Choroid plexus epithelial cell (primary cell): ENCODE measurements around the gene EFHC1.

Experiments
- DNase-seq: peaks from one replicate; pipeline ENCODE4 v3.0.0-alpha.2; 2010; ENCODE audit warnings: low read depth
- H3K4me3 ChIP-seq: 2 replicates; pipeline ENCODE4 v1.5.1; 2011; ENCODE audit warnings: low read depth, mild to moderate bottlenecking, control low read depth, low read length, moderate library complexity
- TF ChIP-seq, protein P1 (sequence below): conservative IDR thresholded peaks from 2 replicates; pipeline ENCODE4 v1.5.1; 2011; ENCODE audit warnings: low read depth, mild to moderate bottlenecking, control low read depth, inconsistent platforms, low read length, moderate library complexity

The EFHC1 gene

DNA sequence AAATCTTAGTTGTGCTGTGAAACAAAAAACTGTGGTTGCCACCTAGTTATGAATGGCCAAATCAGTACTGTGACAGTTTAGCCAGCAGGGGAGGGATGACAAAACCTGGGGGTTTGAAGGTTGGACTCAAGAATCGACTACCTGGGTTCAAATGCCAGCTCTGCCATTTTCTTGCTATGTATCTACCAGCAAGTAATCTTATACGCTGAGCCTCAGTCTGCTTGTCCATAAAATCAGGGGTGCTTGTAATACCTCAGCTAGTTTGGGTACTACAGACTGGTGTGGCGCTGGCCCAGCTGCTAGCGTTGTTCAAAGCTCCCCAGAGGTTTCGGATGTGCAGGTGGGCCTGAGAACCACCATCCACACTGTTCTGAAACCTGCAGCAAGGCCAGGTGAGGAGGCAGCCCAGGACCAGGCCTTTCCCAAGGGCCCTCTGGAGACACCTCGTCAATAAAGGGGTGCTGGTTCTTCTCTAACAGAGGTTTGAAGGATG lies 116.3 kb downstream of the EFHC1 start:
- TF ChIP-seq, protein P1, sequence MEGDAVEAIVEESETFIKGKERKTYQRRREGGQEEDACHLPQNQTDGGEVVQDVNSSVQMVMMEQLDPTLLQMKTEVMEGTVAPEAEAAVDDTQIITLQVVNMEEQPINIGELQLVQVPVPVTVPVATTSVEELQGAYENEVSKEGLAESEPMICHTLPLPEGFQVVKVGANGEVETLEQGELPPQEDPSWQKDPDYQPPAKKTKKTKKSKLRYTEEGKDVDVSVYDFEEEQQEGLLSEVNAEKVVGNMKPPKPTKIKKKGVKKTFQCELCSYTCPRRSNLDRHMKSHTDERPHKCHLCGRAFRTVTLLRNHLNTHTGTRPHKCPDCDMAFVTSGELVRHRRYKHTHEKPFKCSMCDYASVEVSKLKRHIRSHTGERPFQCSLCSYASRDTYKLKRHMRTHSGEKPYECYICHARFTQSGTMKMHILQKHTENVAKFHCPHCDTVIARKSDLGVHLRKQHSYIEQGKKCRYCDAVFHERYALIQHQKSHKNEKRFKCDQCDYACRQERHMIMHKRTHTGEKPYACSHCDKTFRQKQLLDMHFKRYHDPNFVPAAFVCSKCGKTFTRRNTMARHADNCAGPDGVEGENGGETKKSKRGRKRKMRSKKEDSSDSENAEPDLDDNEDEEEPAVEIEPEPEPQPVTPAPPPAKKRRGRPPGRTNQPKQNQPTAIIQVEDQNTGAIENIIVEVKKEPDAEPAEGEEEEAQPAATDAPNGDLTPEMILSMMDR = no peak
- no peak overlapping the region for H3K4me3 ChIP-seq
- DNase-seq = no peak

DNA sequence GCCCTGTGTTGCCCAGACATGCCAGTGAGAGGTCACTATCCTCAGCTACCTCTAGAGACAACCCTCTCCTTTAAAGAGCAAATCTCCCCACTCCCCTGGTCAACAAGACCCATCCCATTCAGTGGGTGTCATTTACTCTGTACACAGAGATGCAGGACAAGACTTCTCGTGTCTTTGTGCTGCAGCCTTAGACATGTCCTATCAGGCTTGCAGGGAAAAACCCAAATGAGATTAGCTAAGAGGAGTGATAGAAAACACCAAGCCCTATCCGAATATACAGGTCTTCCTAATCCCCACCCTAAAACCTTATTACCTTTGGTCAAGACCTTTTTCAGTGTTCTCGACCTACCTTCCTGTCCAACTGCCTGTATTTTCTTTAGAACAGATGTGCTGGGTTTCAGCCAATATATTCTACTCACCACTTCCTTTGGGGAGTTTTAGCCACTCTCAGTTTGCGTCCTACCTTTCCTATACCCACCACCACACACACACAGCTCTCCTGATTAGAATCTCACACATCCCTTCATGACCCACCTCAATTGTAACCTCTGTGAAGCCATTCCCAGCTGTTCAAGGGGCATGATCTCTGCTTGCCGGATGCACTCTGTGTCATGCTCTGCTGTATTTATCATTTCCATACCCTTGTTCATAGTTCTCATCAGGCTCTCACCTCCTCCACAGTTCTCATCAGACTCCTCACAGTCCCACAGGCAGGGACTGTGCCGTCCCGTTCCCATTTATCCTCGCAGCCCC lies 117.0 kb downstream of the EFHC1 start:
- H3K4me3 ChIP-seq = no peak overlapping the region
- peak; percentile 64 for DNase-seq
- TF ChIP-seq, protein P1 = no peak

DNA sequence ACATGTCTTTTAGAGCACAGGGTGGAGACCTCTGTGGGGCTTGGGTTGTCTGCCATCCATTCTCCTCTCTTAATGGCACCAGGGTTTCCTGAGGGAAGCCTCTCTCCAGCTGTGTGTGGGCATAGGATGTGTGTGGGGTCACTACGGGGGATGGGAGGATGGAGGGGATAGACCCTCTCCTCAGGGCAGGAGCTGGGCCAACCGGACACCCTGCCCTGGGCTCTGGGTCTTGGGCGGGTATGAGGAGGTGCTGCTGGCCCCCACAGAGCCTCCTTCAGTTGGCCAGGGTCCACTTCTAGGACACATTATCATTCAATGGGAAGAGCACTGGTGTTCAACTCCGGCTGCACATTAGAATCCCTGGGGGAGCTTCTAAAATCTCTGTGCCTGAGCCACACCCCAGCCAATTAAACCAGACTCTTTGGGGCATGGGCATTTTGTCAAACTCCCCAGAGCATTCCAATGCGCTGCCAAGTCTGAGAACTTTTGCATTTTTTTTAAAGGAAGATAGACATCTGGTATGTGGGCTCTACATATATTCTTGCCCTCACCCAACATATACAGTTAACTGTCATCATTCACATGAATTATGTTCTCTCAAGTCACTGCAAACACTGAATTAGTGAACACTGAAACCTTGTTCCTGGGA lies 118.2 kb downstream of the EFHC1 start:
- DNase-seq = no peak
- TF ChIP-seq, protein P1 = no peak
- no peak overlapping the region for H3K4me3 ChIP-seq

DNA sequence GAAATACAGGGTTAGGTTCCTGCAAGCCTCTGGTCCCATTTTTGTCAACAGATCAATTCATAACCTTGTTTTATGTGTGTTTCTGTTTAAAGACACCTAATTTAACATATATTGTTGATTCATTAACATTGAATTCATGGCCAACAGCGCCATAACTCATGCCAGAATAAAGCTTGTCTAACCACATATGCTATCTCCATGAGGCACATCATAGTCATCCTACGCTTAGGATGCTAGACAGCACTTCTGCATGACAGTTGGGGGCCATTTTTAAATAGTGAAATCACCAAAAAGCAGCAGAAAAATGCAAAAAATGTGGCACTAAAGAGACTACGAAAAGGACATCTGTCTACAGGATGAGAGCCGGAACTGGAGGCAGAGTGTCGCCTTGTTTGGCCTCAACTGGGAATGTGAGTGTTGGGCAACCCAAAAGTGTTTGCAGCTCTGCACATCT lies 118.8 kb downstream of the EFHC1 start:
- H3K4me3 ChIP-seq = no peak overlapping the region
- no peak for DNase-seq
- TF ChIP-seq, protein P1 = no peak

DNA sequence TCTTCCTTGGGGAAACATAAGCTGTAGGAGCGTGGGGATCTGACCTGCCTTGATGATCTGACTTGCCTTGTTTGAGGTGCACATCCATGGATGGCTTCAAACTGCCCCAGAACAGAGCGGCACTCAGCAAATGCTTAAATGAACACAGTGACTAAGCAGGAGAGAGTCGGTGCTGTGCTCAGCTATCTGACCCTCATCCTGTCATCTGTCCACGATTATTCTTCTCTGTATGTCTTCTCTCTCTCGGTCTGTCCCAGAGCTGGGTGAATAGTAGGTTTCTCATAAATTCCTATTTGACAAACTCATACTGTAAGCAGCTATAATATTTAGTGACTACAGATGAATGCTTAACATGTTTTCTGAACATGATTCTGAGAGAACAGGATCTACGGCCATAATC lies 119.5 kb downstream of the EFHC1 start:
- no peak overlapping the region for H3K4me3 ChIP-seq
- peak; percentile 59 for DNase-seq

DNA sequence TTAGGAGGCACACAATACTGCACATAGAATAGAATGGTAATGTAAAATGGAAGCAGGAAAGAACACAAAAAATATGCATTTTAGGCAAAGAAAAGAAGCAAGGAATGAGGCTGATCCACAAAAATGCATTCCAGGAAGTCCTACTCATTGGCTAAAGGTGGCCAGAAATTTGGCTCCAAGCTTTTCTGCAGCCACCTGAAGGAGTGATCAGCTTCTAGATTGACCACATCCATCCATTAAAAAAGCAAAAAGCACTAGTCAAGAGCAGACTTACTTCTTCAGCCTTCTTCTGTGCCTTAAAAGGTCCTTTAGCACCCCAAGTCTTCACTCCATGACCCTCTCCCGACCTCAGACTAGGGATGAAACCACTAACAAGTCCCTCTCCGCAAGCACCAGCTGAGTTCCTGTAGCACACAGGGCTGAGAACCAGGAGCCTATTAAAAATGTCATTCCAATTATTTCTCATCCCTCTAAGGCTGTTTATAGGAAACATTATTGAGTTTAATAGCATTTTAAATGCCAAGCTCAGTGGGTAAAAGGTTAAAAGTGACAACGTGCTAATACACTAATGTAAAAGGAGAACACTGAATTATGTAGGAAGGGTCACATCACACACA lies 120.3 kb downstream of the EFHC1 start:
- TF ChIP-seq, protein P1 = no peak
- H3K4me3 ChIP-seq = no peak overlapping the region
- no peak for DNase-seq

More for the DNA sequence above, 119.5 kb downstream of the EFHC1 start:
- TF ChIP-seq, protein P1 = no peak
